ENCODE measurements around the gene HCRTR1.

- no peak for TF ChIP-seq CTCF (IDR thresholded peaks at IDR 0.05)
- TF ChIP-seq POLR2AphosphoS5 (IDR thresholded peaks at IDR 0.05): no peak
- no peak for TF ChIP-seq POLR2A (IDR thresholded peaks at IDR 0.05)
Measured at GRCh38 chr1:31607360-31607759, 10.1 kb upstream of the HCRTR1 start.
